Peyer's patch (tissue), 4 donors: Measurements from ENCODE around the gene GRIP1. TPM values are rescaled to one million over a fixed set of nuclear protein-coding genes. Genes with fewer than 3 reads are reported as not detected.

Source experiments
- DNase-seq, 3 donors: peaks; one replicate each; pipeline ENCODE4 v3.0.0-alpha.2; 2017 to 2019
- H3K27ac ChIP-seq, 4 donors: fragments of 200-600 bp; sonication (generic); one replicate each; pipeline ENCODE4 v1.5.1; 2016 to 2019
- H3K27me3 ChIP-seq, 2 donors: fragments of 200-600 bp; sonication (generic); one replicate each; pipeline ENCODE4 v1.5.1; 2019
- H3K36me3 ChIP-seq, 3 donors: fragments of 200-600 bp; sonication (generic); one replicate each; pipeline ENCODE4 v1.5.1; 2016 to 2019
- H3K4me1 ChIP-seq, 4 donors: fragments of 200-600 bp; sonication (generic); one replicate each; pipeline ENCODE4 v1.5.1; 2016 to 2019
- H3K4me3 ChIP-seq, 4 donors: fragments of 200-600 bp; sonication (generic); 1 replicate in 3 of 4; 2 replicates in 1 of 4; pipeline ENCODE4 v1.5.1; 2016 to 2019; ENCODE audit warnings: mild to moderate bottlenecking in 1 of 4
- H3K9me3 ChIP-seq, 4 donors: fragments of 200-600 bp; sonication (generic); one replicate each; pipeline ENCODE4 v1.5.1; 2016 to 2019; ENCODE audit warnings: mild to moderate bottlenecking in 1 of 4
- CTCF ChIP-seq, 6 experiments: fragments of 450-650 bp in 4 of 6; fragments of 200-600 bp in 2 of 6; sonication (generic) in 1 of 6; IDR thresholded peaks; one replicate each; pipeline ENCODE4 v1.5.1; 2017 to 2019; ENCODE audit warnings: antibody characterized with exemption in 6 of 6, mild to moderate bottlenecking in 3 of 6, moderate library complexity in 1 of 6
- POLR2A ChIP-seq, 2 donors: fragments of 450-650 bp; IDR thresholded peaks; one replicate each; pipeline ENCODE4 v1.5.1; 2017; ENCODE audit warnings: antibody characterized with exemption in 2 of 2, mild to moderate bottlenecking in 2 of 2, moderate library complexity in 2 of 2
- total RNA-seq, 4 donors: library from RNA; depleted of rRNA; stranded (reverse); fragments of >200 nt; gene quantifications; one replicate each; pipeline ENCODE4 v1.1.0, GENCODE V29; 2016

The GRIP1 gene
- total RNA-seq, 4 donors from 2014 or later, result 0.66 to 5.2 (median 1.4) TPM

GRCh38 chr12:66665435-66665985 is 13.4 kb downstream of the GRIP1 start:
- Histone ChIP-seq H3K4me1 (no peaks in the 10 kb centered on the region), H3K27me3 (no peaks in the 10 kb centered on the region), H3K9me3 (no peaks in the 10 kb centered on the region), H3K27ac (no peak overlapping the region), H3K4me3 (no peak overlapping the region), H3K36me3 (no peaks in the 10 kb centered on the region)
- no peak for DNase-seq
- TF ChIP-seq POLR2A (IDR thresholded peaks at IDR 0.05) (no peak), CTCF (IDR thresholded peaks at IDR 0.05) (no peak)

- H3K27ac ChIP-seq, result no peak overlapping the region
- H3K27me3 ChIP-seq, result no peaks in the 10 kb centered on the region
- no peak for DNase-seq
- no peak overlapping the region for H3K4me3 ChIP-seq
- H3K9me3 ChIP-seq, result no peaks in the 10 kb centered on the region
- no peak for TF ChIP-seq CTCF (IDR thresholded peaks at IDR 0.05)
- TF ChIP-seq POLR2A (IDR thresholded peaks at IDR 0.05), result no peak
- H3K4me1 ChIP-seq, result no peaks in the 10 kb centered on the region
- no peaks in the 10 kb centered on the region for H3K36me3 ChIP-seq
These were observed 14.8 kb downstream of the GRIP1 start for GRCh38 chr12:66664076-66664475.

- H3K27me3 ChIP-seq, result no peaks in the 10 kb centered on the region
- no peaks in the 10 kb centered on the region for H3K36me3 ChIP-seq
- no peaks in the 10 kb centered on the region for H3K9me3 ChIP-seq
- H3K4me3 ChIP-seq, result no peak overlapping the region
- no peak for TF ChIP-seq POLR2A (IDR thresholded peaks at IDR 0.05)
- no peak for TF ChIP-seq CTCF (IDR thresholded peaks at IDR 0.05)
- DNase-seq, result no peak
- H3K4me1 ChIP-seq, result no peaks in the 10 kb centered on the region
- no peak overlapping the region for H3K27ac ChIP-seq
These were observed 15.3 kb downstream of the GRIP1 start for GRCh38 chr12:66663611-66664010.

- no peak for TF ChIP-seq CTCF (IDR thresholded peaks at IDR 0.05)
- no peak for TF ChIP-seq POLR2A (IDR thresholded peaks at IDR 0.05)
- no peaks in the 10 kb centered on the region for H3K27me3 ChIP-seq
- no peaks in the 10 kb centered on the region for H3K9me3 ChIP-seq
- H3K27ac ChIP-seq, result no peak overlapping the region
- no peak for DNase-seq
- H3K4me3 ChIP-seq, result no peak overlapping the region
- H3K4me1 ChIP-seq, result no peaks in the 10 kb centered on the region
- H3K36me3 ChIP-seq, result no peaks in the 10 kb centered on the region
These were observed 16.1 kb downstream of the GRIP1 start for GRCh38 chr12:66662729-66663128.

- DNase-seq, result no peak
- TF ChIP-seq POLR2A (IDR thresholded peaks at IDR 0.05) (no peak), CTCF (IDR thresholded peaks at IDR 0.05) (no peak)
- Histone ChIP-seq H3K9me3 (no peaks in the 10 kb centered on the region), H3K27ac (no peak overlapping the region), H3K4me1 (no peaks in the 10 kb centered on the region), H3K4me3 (no peak overlapping the region), H3K36me3 (no peaks in the 10 kb centered on the region), H3K27me3 (no peaks in the 10 kb centered on the region)
These were observed 16.7 kb downstream of the GRIP1 start for GRCh38 chr12:66662179-66662578.

- Histone ChIP-seq H3K9me3 (no peaks in the 10 kb centered on the region), H3K27me3 (no peaks in the 10 kb centered on the region), H3K4me3 (no peak overlapping the region), H3K36me3 (no peaks in the 10 kb centered on the region), H3K4me1 (no peaks in the 10 kb centered on the region), H3K27ac (no peak overlapping the region)
- no peak for TF ChIP-seq POLR2A (IDR thresholded peaks at IDR 0.05)
- DNase-seq, result no peak
These were observed 17.5 kb downstream of the GRIP1 start for GRCh38 chr12:66661357-66661756.
